NCI-H1930 (cell line): ENCODE data around the gene SARS2.
A peak's percentile ranks its signal among the peaks of the same experiment; 100 is the strongest.

ENCODE experiments used
- DNase-seq, 2 experiments: peaks; one replicate each; lab custom pipeline; 2025; lab: John Stamatoyannopoulos, UW

SARS2 gene

DNA sequence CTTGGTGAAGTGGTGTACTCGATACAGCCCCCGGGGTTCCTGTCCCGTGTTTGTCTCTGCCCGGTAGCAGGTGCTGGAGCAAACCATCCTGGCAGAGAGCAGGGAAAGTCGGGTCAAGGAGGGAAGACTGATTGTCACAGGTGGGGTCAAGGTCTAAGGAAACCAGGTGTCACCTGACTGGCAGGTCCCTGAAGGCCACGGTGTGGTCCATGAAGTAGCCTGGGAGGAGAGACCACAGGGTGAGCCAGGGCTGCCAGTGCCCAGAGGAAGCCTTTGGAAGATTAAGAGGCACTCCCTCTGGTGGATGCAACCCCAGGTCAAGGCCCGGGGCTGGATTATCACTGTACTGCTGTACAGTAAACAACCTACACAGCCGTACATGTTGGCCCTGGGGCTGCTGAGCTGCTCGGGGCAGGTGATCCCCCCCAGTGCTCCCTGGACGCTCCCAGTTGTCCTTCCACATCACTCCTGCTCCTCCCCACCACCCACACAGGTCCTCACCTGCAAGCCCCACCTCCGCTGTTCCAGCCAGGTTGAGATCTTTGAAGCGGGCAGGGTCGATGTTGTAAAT, 12.6 kb downstream of the SARS2 start:
- no peak for DNase-seq

GRCh38 chr19:38917516-38917915, 13.0 kb downstream of the SARS2 start:
- DNase-seq = no peak

DNA sequence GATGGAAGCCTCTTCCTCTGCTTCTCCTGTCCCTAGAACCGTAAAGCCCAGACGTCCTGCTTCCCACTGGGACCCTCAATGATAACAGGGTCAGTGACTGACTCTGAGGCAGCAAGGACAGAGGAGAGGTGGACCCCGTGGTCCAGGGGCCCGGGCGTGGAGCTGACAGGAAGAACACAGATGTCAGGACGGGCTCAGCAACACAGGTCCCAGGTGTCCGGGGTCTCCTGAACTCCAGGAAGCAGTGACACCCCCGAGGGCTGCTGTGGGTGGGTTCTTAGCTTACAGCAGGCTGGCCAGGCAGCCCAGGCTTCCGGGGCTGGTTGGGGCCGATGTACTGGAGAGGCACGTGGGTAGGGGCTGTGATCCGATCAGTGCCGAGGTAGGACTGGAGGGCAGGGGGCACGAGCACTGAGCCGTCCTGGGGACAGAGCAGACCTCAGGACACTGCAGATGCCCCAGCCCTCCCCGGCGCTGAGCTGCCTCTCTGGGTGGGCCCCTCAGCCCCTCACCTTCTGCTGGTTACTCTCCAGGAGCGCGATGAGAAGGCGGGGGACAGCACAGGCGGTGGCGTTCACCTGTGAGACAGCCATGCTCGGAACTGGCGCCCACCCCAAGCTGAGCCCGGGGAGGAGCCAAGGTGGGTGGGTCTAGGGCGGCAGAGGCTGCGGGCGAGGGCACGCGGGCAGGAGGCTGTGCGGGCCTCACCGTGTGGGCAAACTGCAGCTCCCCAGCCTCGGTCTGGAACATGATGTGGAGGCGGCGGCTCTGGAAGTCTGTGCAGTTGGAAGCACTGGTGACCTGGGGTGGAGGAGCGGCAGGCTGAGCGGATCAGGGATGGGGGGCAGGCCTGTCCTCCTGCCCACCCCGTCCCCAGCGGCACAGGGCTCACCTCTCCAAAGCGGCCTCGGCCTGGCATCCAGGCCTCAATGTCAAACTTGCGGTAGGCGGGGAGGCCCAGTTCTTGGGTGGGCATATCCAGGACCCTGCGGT, 14.9 kb downstream of the SARS2 start:
- no peak for DNase-seq

DNA sequence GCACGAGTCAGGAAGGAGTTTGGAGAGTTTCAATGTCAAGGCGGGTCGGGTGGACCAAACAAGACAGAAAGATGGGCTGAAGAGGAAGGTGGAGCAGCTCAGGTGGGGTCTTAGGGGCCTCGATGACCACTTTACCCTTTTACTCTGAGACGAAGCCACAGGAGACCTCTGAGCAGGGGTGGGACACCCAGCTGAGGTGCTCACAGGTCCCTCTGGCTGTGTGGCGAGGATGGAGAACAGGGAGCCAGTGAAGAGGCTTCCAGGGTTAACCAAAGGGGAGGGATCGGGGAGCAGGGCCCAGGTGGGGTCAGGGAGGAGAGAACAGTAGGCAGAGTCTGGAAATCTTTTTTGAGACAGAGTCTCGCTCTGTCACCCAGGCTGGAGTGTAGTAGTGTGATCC, 16.6 kb downstream of the SARS2 start:
- no peak for DNase-seq

DNA sequence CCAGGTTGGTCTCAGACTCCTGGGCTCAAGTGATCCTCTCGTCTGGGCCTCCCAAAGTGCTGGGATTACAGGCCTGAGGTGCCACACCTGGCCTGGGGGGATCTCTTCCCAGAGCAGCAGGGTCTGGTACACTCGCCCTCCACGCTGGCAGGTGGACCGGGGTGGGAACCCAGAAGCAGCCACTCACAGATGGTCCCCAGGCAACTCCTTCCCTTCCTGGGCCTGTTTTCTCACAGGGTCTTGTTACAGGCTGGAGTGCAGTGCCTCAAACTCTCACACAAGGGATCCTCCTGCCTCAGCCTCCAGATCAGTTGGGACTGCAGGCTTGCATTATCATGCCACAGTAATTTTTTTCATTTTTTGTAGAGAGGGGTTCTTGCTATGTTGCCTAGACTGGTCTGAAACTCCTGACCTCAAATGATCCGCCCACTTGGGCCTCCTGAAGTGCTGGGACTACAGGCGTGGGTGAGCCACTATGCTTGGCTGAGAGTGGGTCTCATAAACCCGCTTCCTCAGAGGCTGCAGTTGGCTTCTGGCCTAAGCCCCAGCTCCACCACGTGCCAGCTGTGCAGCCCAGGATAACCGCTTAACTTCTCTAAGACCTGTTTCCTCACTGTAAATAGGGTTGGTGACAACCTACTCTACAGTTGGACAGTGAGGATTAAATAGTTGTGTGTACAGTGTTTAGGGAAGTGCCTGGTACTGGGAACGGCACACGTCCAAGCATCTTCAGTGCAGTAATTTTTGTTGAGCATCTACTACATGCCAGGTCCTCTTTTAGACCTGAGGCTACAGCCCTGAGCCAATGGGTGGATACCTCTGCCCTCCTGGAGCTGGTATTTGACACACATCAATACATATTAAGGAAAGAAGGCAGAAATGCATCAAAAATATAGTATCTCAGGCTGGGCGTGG, 17.7 kb downstream of the SARS2 start:
- no peak for DNase-seq

- DNase-seq = no peak
Measured at GRCh38 chr19:38911388-38912001, 19.1 kb downstream of the SARS2 start.

- DNase-seq = no peak
Measured at GRCh38 chr19:38910488-38910887, 20.1 kb downstream of the SARS2 start.

- DNase-seq = no peak
Measured at GRCh38 chr19:38908911-38909310, 21.7 kb downstream of the SARS2 start.

DNA sequence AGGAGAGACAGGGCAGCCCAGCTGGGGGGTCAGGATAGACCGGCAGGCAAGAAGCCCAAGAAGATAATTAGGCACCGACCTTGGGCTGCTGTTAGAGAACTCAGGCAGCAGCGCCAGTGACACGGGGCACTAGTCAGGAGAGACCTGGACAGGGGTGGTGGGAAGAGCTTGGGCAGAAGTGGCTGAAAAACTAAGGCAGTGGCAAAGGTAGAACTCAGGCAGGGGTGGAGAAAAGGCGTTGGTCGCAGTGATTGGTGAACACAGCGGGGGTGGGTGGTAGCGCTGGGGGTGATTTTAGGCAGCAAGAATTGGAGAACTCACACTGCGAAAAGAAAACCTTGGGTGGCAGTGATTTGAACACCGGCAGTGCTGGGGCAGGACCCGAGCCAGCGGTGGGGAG, 22.9 kb downstream of the SARS2 start:
- DNase-seq = no peak

DNA sequence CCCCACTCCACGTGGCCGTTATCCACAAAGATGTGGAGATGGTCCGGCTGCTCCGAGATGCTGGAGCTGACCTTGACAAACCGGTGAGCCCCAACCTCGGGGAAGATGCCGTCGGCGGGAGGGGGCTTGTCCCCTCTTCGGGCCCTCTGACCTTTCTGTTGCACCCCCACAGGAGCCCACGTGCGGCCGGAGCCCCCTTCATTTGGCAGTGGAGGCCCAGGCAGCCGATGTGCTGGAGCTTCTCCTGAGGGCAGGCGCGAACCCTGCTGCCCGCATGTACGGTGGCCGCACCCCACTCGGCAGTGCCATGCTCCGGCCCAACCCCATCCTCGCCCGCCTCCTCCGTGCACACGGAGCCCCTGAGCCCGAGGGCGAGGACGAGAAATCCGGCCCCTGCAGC, 23.3 kb downstream of the SARS2 start:
- DNase-seq = no peak

- no peak for DNase-seq
Measured at GRCh38 chr19:38905620-38906019, 24.9 kb downstream of the SARS2 start.

GRCh38 chr19:38904581-38905539, 25.7 kb downstream of the SARS2 start:
- no peak for DNase-seq

DNA sequence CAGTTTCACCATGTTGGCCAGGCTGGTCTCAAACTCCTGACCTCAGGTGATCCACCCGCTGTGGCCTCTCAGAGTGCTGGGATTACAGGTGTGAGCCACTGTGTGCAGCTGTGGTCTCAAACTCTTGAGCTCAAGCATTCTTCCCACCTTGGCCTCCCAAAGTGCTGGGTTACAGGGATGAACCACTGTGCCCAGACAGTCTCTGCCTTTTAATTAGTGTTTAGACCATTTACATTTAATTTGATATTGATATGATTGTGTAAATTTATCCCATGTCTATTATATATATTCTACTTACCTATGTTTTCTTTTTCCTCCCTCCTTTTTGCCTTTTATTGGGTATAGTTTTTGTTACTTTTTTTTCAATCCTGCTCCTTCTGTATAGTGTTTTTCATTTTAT, 28.9 kb downstream of the SARS2 start:
- DNase-seq = no peak

GRCh38 chr19:38900743-38901190, 29.8 kb downstream of the SARS2 start:
- no peak for DNase-seq

DNA sequence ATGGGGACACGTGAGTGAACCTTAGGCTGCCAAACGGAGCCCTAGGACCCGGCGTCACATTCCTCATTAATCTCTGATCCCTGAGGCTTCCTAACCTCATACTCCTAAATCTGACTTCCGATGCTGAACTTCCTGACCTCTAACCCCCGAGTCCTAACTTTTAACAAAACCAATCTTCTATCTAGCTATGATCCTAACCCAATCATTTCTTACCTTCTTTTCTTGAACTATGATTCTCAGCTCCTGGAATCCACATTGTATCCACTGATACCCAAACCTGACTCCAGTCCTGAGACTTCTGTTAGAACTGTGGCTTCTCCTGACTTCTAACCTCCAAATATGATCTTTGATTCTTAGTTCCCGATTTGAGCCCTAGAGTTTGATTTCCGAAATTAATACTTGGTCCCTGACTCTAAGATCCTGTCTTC, 30.3 kb downstream of the SARS2 start:
- no peak for DNase-seq

DNA sequence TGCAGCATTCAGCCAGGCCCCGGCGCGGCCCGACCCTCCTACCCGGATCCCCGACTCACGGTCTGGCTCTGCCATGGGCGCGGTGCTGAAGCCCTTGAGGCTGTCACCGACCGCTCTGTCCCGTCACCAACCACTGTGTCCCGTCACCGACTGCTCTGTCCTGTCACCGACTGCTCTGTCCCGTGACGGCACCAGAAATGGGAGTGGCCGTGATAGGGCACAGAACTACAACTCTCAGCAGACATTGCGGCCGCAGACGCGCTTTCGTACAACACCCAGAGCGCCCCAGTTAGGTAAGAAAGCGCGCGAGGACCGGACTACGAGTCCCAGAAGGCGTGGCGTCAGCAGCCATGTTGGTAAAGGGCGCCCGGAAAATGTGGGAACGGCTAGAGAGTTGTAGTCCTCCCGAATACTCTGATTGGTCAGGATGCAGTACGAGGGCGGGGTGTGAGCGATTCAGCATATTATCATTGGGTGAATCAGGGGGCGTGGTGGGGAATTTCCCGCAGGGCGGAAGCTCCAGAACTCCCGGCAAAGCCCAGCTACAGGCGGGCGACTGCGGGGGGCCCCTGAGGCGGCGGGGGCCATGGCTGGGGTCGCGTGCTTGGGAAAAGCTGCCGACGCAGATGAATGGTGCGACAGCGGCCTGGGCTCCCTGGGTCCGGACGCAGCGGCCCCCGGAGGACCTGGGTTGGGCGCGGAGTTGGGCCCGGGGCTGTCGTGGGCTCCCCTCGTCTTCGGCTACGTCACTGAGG, 30.9 kb downstream of the SARS2 start, which contains the start of the genes NFKBIB and SIRT2:
Gene NFKBIB, plus strand, starts transcription at position 523 of the 755 bp plus-strand sequence. Its CDS starts 64 bp downstream, at position 587.
Gene SIRT2, minus strand, starts transcription at position 172 of the 755 bp plus-strand sequence. Its CDS starts 97 bp downstream, at position 75.
- DNase-seq = peak; percentile 100

- DNase-seq = no peak
Measured at GRCh38 chr19:38898788-38899446, 31.6 kb downstream of the SARS2 start.

- DNase-seq = no peak
Measured at GRCh38 chr19:38894968-38895367, 35.6 kb downstream of the SARS2 start.

DNA sequence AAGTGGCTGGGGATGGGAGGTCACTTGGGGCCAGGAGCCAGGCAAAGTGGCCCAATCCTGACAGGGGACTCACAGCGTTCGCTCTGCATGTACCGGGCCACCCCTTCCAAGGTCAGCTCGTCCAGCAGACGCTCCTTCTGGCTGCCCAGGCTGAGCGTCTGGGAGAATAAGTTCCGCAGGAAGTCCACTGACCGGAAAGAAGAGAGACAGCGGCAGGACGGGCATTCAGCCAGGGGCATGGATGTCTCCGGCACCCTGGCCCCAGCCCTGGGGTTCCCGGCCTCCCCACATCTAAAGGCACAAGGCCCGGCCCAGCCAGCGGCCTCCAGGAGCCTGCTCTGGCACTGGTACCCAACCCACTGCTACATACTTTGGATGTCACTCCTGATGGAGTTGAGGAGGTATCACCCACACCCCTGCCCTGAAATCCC, 37.2 kb downstream of the SARS2 start:
- no peak for DNase-seq
